Measurements from ENCODE around the gene TASP1.

DNA sequence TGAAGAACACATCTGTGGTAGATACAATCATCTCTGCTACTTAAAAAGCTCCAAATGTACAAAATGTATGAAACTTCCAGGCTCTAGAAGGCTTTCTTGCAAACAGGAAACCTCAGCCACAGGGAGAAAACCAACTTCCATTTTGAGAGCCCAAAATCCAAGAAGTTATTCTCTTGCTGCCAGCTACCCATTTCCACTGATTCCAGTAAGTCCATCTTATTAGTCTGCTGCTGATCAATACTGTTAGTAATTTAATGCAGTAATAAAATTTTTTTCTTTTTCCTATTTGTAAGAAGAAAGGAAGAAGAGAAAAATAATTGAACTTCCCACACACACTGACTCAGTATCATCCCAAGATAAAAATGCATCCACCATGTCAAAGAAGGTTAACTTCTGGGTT, 169.5 kb downstream of the TASP1 start:
- TF ChIP-seq FOXK2 (IDR thresholded peaks at IDR 0.05): no peak
- TF ChIP-seq SUZ12 (IDR thresholded peaks at IDR 0.05): no peak
- TF ChIP-seq BHLHE40 (IDR thresholded peaks at IDR 0.05; ENCODE audit: borderline replicate concordance): no peak
- TF ChIP-seq FOXA1 (IDR thresholded peaks at IDR 0.05): no peak
- no peak for TF ChIP-seq NFRKB (IDR thresholded peaks at IDR 0.05)
- no peak for TF ChIP-seq FOXM1 (IDR thresholded peaks at IDR 0.05; ENCODE audit: borderline replicate concordance)
- no peak for TF ChIP-seq LEF1 (IDR thresholded peaks at IDR 0.05; ENCODE audit: borderline replicate concordance)
- TF ChIP-seq CTBP1 (IDR thresholded peaks at IDR 0.05; ENCODE audit: borderline replicate concordance): no peak
- TF ChIP-seq TARDBP (IDR thresholded peaks at IDR 0.05): no peak

Data from HEK293T (cell line).